ENCODE measurements around the gene FAF2.

- no peak for TF ChIP-seq CTCF (IDR thresholded peaks at IDR 0.05)
- no peak for TF ChIP-seq POLR2A (IDR thresholded peaks at IDR 0.05)
Observed at GRCh38 chr5:176450077-176450476, 1.9 kb downstream of the FAF2 start.
